ACC112 (cell line): ENCODE measurements around the gene RUVBL1.

Experiments
- H2AFZ ChIP-seq: fragments of 200-600 bp; sonication (generic); one replicate; pipeline ENCODE4 v1.6.0; 2017; ENCODE audit warnings: antibody characterized with exemption, low read length; ENCODE audit not compliant: unreplicated experiment
- H3K27ac ChIP-seq: fragments of 200-600 bp; sonication (generic); 2 replicates; pipeline ENCODE4 v1.5.1; 2014; ENCODE audit warnings: low read depth, mild to moderate bottlenecking, antibody characterized with exemption, low read length, moderate library complexity
- H3K27me3 ChIP-seq: fragments of 200-600 bp; sonication (generic); 2 replicates; pipeline ENCODE4 v1.6.1; 2014; ENCODE audit warnings: mild to moderate bottlenecking, antibody characterized with exemption, low read length, moderate library complexity, mixed read lengths; ENCODE audit not compliant: insufficient read depth
- H3K36me3 ChIP-seq: fragments of 200-600 bp; sonication (generic); 2 replicates; pipeline ENCODE4 v1.6.1; 2016; ENCODE audit warnings: mild to moderate bottlenecking, antibody characterized with exemption, low read length, moderate library complexity, mixed read lengths; ENCODE audit not compliant: insufficient read depth
- H3K4me1 ChIP-seq: fragments of 200-600 bp; sonication (generic); one replicate; pipeline ENCODE4 v1.6.1; 2016; ENCODE audit warnings: low read length, mixed read lengths; ENCODE audit not compliant: insufficient read depth, unreplicated experiment, control insufficient read depth
- H3K4me3 ChIP-seq: fragments of 200-600 bp; sonication (generic); 2 replicates; pipeline ENCODE4 v1.5.1; 2014; ENCODE audit warnings: mild to moderate bottlenecking, low read depth, low read length
- H3K79me2 ChIP-seq: fragments of 200-600 bp; sonication (generic); one replicate; pipeline ENCODE4 v1.6.0; 2016; ENCODE audit warnings: low read length; ENCODE audit not compliant: control insufficient read depth, unreplicated experiment, insufficient read depth

Gene RUVBL1

GRCh38 chr3:128131897-128132646 lies 8.5 kb upstream of the RUVBL1 start:
- no peak overlapping the region for H2AFZ ChIP-seq
- no peaks in the 10 kb centered on the region for H3K79me2 ChIP-seq
- no peak overlapping the region for H3K27ac ChIP-seq
- H3K36me3 ChIP-seq = no peaks in the 10 kb centered on the region
- H3K4me1 ChIP-seq = no peaks in the 10 kb centered on the region
- H3K27me3 ChIP-seq = peaks cover 6% of the 10 kb centered on the region
- H3K4me3 ChIP-seq = no peak overlapping the region

- no peak overlapping the region for H2AFZ ChIP-seq
- no peak overlapping the region for H3K27ac ChIP-seq
- no peaks in the 10 kb centered on the region for H3K36me3 ChIP-seq
- H3K4me3 ChIP-seq = no peak overlapping the region
- no peaks in the 10 kb centered on the region for H3K27me3 ChIP-seq
- no peaks in the 10 kb centered on the region for H3K4me1 ChIP-seq
- peaks cover 3% of the 10 kb centered on the region for H3K79me2 ChIP-seq
Observed at GRCh38 chr3:128128251-128128650, 4.6 kb upstream of the RUVBL1 start.

GRCh38 chr3:128127236-128127635 lies 3.6 kb upstream of the RUVBL1 start:
- no peak overlapping the region for H2AFZ ChIP-seq

GRCh38 chr3:128123156-128123537 lies 465 bp downstream of the RUVBL1 start:
- Histone ChIP-seq H3K36me3 (peaks cover 5% of the 10 kb centered on the region; the same call in 1 of the 2 replicates), H3K27me3 (no peaks in the 10 kb centered on the region), H2AFZ (peak overlapping the region; percentile 27), H3K27ac (peak overlapping the region; percentile 85; the same call in 1 of the 2 replicates), H3K4me3 (peak overlapping the region; percentile 98), H3K4me1 (peaks cover 10% of the 10 kb centered on the region), H3K79me2 (peaks cover 24% of the 10 kb centered on the region)

More at GRCh38 chr3:128127236-128127635, 3.6 kb upstream of the RUVBL1 start:
- peaks cover 5% of the 10 kb centered on the region for H3K4me1 ChIP-seq
- no peak overlapping the region for H3K27ac ChIP-seq
- H3K79me2 ChIP-seq = peaks cover 13% of the 10 kb centered on the region
- no peaks in the 10 kb centered on the region for H3K36me3 ChIP-seq
- no peak overlapping the region for H3K4me3 ChIP-seq
- H3K27me3 ChIP-seq = no peaks in the 10 kb centered on the region

- Histone ChIP-seq H3K79me2 (peaks cover 32% of the 10 kb centered on the region), H3K27me3 (no peaks in the 10 kb centered on the region), H2AFZ (no peak overlapping the region), H3K27ac (no peak overlapping the region), H3K4me3 (peak overlapping the region; percentile 98), H3K36me3 (peaks cover 5% of the 10 kb centered on the region; the same call in 1 of the 2 replicates), H3K4me1 (peaks cover 10% of the 10 kb centered on the region)
Observed at GRCh38 chr3:128122013-128122412, 1.6 kb downstream of the RUVBL1 start.

- Histone ChIP-seq H3K27me3 (no peaks in the 10 kb centered on the region), H2AFZ (no peak overlapping the region), H3K4me1 (peaks cover 26% of the 10 kb centered on the region), H3K27ac (no peak overlapping the region), H3K79me2 (peaks cover 29% of the 10 kb centered on the region), H3K36me3 (peaks cover 12% of the 10 kb centered on the region; the same call in 1 of the 2 replicates), H3K4me3 (no peak overlapping the region; the same call in 1 of the 2 replicates)
Observed at GRCh38 chr3:128113817-128114794, 9.5 kb downstream of the RUVBL1 start.

- Histone ChIP-seq H3K36me3 (peaks cover 13% of the 10 kb centered on the region), H3K27me3 (no peaks in the 10 kb centered on the region), H3K4me1 (peaks cover 26% of the 10 kb centered on the region), H2AFZ (no peak overlapping the region), H3K79me2 (peaks cover 25% of the 10 kb centered on the region), H3K4me3 (peak overlapping the region; percentile 20; the same call in 1 of the 2 replicates), H3K27ac (peak overlapping the region; percentile 89)
Observed at GRCh38 chr3:128112357-128112968, 11.1 kb downstream of the RUVBL1 start.

- peak overlapping the region; percentile 89; the same call in 1 of the 2 replicates for H3K27ac ChIP-seq
- H3K4me3 ChIP-seq = no peak overlapping the region
- H3K36me3 ChIP-seq = peaks cover 23% of the 10 kb centered on the region
- no peaks in the 10 kb centered on the region for H3K27me3 ChIP-seq
- H3K79me2 ChIP-seq = peaks cover 21% of the 10 kb centered on the region
- peaks cover 26% of the 10 kb centered on the region for H3K4me1 ChIP-seq
- no peak overlapping the region for H2AFZ ChIP-seq
Observed at GRCh38 chr3:128111147-128111546, 12.5 kb downstream of the RUVBL1 start.

- peaks cover 17% of the 10 kb centered on the region for H3K36me3 ChIP-seq
- no peak overlapping the region for H2AFZ ChIP-seq
- H3K79me2 ChIP-seq = no peaks in the 10 kb centered on the region
- H3K4me1 ChIP-seq = peaks cover 21% of the 10 kb centered on the region
- H3K27ac ChIP-seq = no peak overlapping the region
- no peak overlapping the region for H3K4me3 ChIP-seq
- no peaks in the 10 kb centered on the region for H3K27me3 ChIP-seq
Observed at GRCh38 chr3:128107834-128108233, 15.8 kb downstream of the RUVBL1 start.

- Histone ChIP-seq H3K4me3 (no peak overlapping the region), H3K36me3 (peaks cover 20% of the 10 kb centered on the region; the same call in 1 of the 2 replicates), H3K79me2 (no peaks in the 10 kb centered on the region), H3K27ac (no peak overlapping the region), H2AFZ (no peak overlapping the region), H3K4me1 (no peaks in the 10 kb centered on the region), H3K27me3 (no peaks in the 10 kb centered on the region)
Observed at GRCh38 chr3:128103136-128103676, 20.4 kb downstream of the RUVBL1 start.
